H1 (cell line): ENCODE data around the gene CXXC5. TPM values are rescaled to one million over a fixed set of nuclear protein-coding genes. Genes with fewer than 3 reads are reported as not detected.

Experiments
- CTCF ChIA-PET: fragments of 300-600 bp; sonication (Branson Sonifier 250); formaldehyde crosslinking; loops from one replicate; lab custom pipeline; 2021; ENCODE audit not compliant: partially characterized antibody; lab: Charles Lee
- POLR2A ChIA-PET: fragments of 300-600 bp; sonication (Branson Sonifier 250); formaldehyde crosslinking; loops from one replicate; lab custom pipeline; 2021; ENCODE audit warnings: inconsistent platforms; ENCODE audit not compliant: partially characterized antibody; lab: Charles Lee
- DNase-seq, 2 experiments: peaks; one replicate each; pipeline versions ENCODE4 v3.0.0 to v3.0.0-alpha.2; 2010 to 2022; ENCODE audit warnings: low spot score in 2 of 2, low read depth in 1 of 2, mixed read lengths in 1 of 2
- FAIRE-seq: peaks from 2 replicates; lab custom pipeline; 2011; peaks lifted over from hg19 to GRCh38; lab: Jason Lieb, UNC
- H2AFZ ChIP-seq: 2 replicates; pipeline ENCODE4 v1.8.1; 2012; ENCODE audit warnings: low read length, inconsistent platforms
- H2AK5ac ChIP-seq: 2 replicates; pipeline ENCODE4 v1.6.1; 2013; ENCODE audit warnings: low read depth, low read length
- H2BK120ac ChIP-seq: replicated peaks from 2 replicates; pipeline ENCODE3; 2013; ENCODE audit warnings: low read depth, low read length, inconsistent platforms
- H2BK12ac ChIP-seq: 2 replicates; pipeline ENCODE4 v1.6.1; 2013; ENCODE audit warnings: low read depth, low read length
- H2BK15ac ChIP-seq: 2 replicates; pipeline ENCODE4 v1.6.1; 2013; ENCODE audit warnings: low read length
- H2BK20ac ChIP-seq: 2 replicates; pipeline ENCODE4 v1.6.1; 2013; ENCODE audit warnings: low read length
- H2BK5ac ChIP-seq: 2 replicates; pipeline ENCODE4 v1.6.1; 2013; ENCODE audit warnings: low read depth, low read length
- H3K14ac ChIP-seq: 2 replicates; pipeline ENCODE4 v1.6.1; 2013; ENCODE audit warnings: inconsistent platforms; ENCODE audit not compliant: insufficient read length
- H3K18ac ChIP-seq: 2 replicates; pipeline ENCODE4 v1.6.1; 2013; ENCODE audit warnings: low read length; ENCODE audit errors: extremely low read depth
- H3K23ac ChIP-seq: 2 replicates; pipeline ENCODE4 v1.6.1; 2013; ENCODE audit warnings: inconsistent platforms; ENCODE audit not compliant: insufficient read length
- H3K23me2 ChIP-seq: 2 replicates; pipeline ENCODE4 v1.6.1; 2013; ENCODE audit warnings: low read depth, low read length
- H3K27ac ChIP-seq: 2 replicates; pipeline ENCODE4 v1.6.1; 2011; ENCODE audit warnings: low read depth, low read length, inconsistent platforms
- H3K27me3 ChIP-seq, 4 experiments: replicated peaks in 1 of 4; 1 replicate in 1 of 4; 2 replicates in 3 of 4; pipeline versions ENCODE4 v1.6.1 to v1.8.1; 2011 to 2013; ENCODE audit warnings: low read length in 3 of 4, mild to moderate bottlenecking in 3 of 4, inconsistent platforms in 2 of 4, mixed read lengths in 2 of 4, moderate library complexity in 1 of 4; ENCODE audit not compliant: control insufficient read depth in 3 of 4, insufficient read depth in 3 of 4; ENCODE audit errors: extremely low read depth in 1 of 4
- H3K36me3 ChIP-seq, 4 experiments: 2 replicates each; pipeline versions ENCODE4 v1.6.1 to v1.8.1; 2011 to 2013; ENCODE audit warnings: mild to moderate bottlenecking in 4 of 4, low read length in 3 of 4, moderate library complexity in 2 of 4, control low read depth in 1 of 4, inconsistent platforms in 1 of 4; ENCODE audit not compliant: insufficient read depth in 4 of 4, control insufficient read depth in 2 of 4
- H3K4ac ChIP-seq: replicated peaks from 2 replicates; pipeline ENCODE3; 2013; ENCODE audit warnings: low read length, low read depth, mixed read lengths, inconsistent platforms; ENCODE audit not compliant: insufficient read length
- H3K4me1 ChIP-seq, 4 experiments: replicated peaks in 1 of 4; 1 replicate in 1 of 4; 2 replicates in 3 of 4; pipeline versions ENCODE4 v1.6.1 to v1.8.1; 2011 to 2013; ENCODE audit warnings: low read length in 3 of 4, inconsistent platforms in 2 of 4, mixed read lengths in 1 of 4; ENCODE audit not compliant: insufficient read depth in 4 of 4, control insufficient read depth in 3 of 4
- H3K4me2 ChIP-seq, 2 experiments: 2 replicates each; pipeline versions ENCODE4 v1.6.1 to v1.8.1; 2011 to 2013; ENCODE audit warnings: low read depth in 2 of 2, low read length in 2 of 2, control low read depth in 1 of 2, inconsistent platforms in 1 of 2, mild to moderate bottlenecking in 1 of 2; ENCODE audit not compliant: insufficient read depth in 1 of 2
- H3K4me3 ChIP-seq, 4 experiments: fragments of 200-600, 300-600 bp in 1 of 4; sonication (generic), shearing (Covaris generic), sonication (Bioruptor Twin) in 1 of 4; 2 replicates each; pipeline versions ENCODE4 v1.5.1 to v1.8.1; 2011 to 2016; ENCODE audit warnings: low read length in 4 of 4, low read depth in 3 of 4, control low read depth in 2 of 4, inconsistent platforms in 2 of 4, mild to moderate bottlenecking in 2 of 4, mixed read lengths in 1 of 4, moderate library complexity in 1 of 4; ENCODE audit not compliant: insufficient read depth in 2 of 4; ENCODE audit errors: extremely low read depth in 1 of 4
- H3K56ac ChIP-seq: replicated peaks from 2 replicates; pipeline ENCODE3; 2013; ENCODE audit warnings: low read depth, mild to moderate bottlenecking, mixed read lengths, low read length, inconsistent platforms; ENCODE audit not compliant: insufficient read length
- H3K79me1 ChIP-seq: 2 replicates; pipeline ENCODE4 v1.6.1; 2013; ENCODE audit warnings: low read depth, low read length, control low read depth
- H3K79me2 ChIP-seq, 2 experiments: 2 replicates each; pipeline versions ENCODE4 v1.6.1 to v1.8.1; 2012 to 2013; ENCODE audit warnings: low read length in 2 of 2, mild to moderate bottlenecking in 2 of 2, inconsistent platforms in 1 of 2; ENCODE audit not compliant: insufficient read depth in 2 of 2, control insufficient read depth in 1 of 2
- H3K9ac ChIP-seq, 4 experiments: replicated peaks in 1 of 4; 1 replicate in 1 of 4; 2 replicates in 3 of 4; pipeline versions ENCODE4 v1.6.1 to v1.8.1; 2011 to 2013; ENCODE audit warnings: low read depth in 3 of 4, low read length in 3 of 4, control low read depth in 2 of 4, mild to moderate bottlenecking in 2 of 4, moderate library complexity in 2 of 4, inconsistent platforms in 1 of 4; ENCODE audit errors: extremely low read depth in 1 of 4
- H3K9me3 ChIP-seq, 2 experiments: 2 replicates each; pipeline versions ENCODE4 v1.6.1 to v1.8.1; 2012 to 2013; ENCODE audit warnings: mild to moderate bottlenecking in 2 of 2, moderate library complexity in 2 of 2, control low read depth in 1 of 2, inconsistent platforms in 1 of 2, low read depth in 1 of 2, low read length in 1 of 2, mixed read lengths in 1 of 2; ENCODE audit not compliant: insufficient read depth in 2 of 2
- H4K20me1 ChIP-seq, 2 experiments: replicated peaks in 1 of 2; 2 replicates each; pipeline versions ENCODE3 to v1.8.1; 2011 to 2013; ENCODE audit warnings: inconsistent platforms in 2 of 2, low read length in 2 of 2, mild to moderate bottlenecking in 1 of 2; ENCODE audit not compliant: insufficient read depth in 2 of 2, control insufficient read depth in 1 of 2
- H4K5ac ChIP-seq: 2 replicates; pipeline ENCODE4 v1.6.1; 2013; ENCODE audit warnings: low read length, low read depth, mixed read lengths, inconsistent platforms; ENCODE audit not compliant: insufficient read length
- H4K8ac ChIP-seq: 2 replicates; pipeline ENCODE4 v1.8.0; 2013; ENCODE audit warnings: mild to moderate bottlenecking, moderate library complexity, low read length, inconsistent platforms; ENCODE audit not compliant: insufficient read depth; ENCODE audit errors: extremely low read depth
- H4K91ac ChIP-seq: replicated peaks from 2 replicates; pipeline ENCODE3; 2013; ENCODE audit warnings: low read length, mixed read lengths, inconsistent platforms; ENCODE audit not compliant: insufficient read length
- CEBPB ChIP-seq: IDR thresholded peaks from 2 replicates; pipeline ENCODE4 v1.6.1; 2012; ENCODE audit warnings: low read depth, low read length
- CTBP2 ChIP-seq: IDR thresholded peaks from 2 replicates; pipeline ENCODE4 v1.7.0; 2011; ENCODE audit warnings: borderline replicate concordance, mild to moderate bottlenecking, moderate library complexity, mixed read lengths, low read length; ENCODE audit not compliant: insufficient read depth, insufficient read length
- KDM4A ChIP-seq: IDR thresholded peaks from one replicate; pipeline ENCODE4 v1.7.1; 2012; ENCODE audit warnings: low read depth, mild to moderate bottlenecking, moderate library complexity, low read length, inconsistent platforms; ENCODE audit not compliant: severe bottlenecking
- NANOG ChIP-seq: IDR thresholded peaks from 2 replicates; pipeline ENCODE4 v1.6.1; 2011; ENCODE audit warnings: low read length, low read depth, mild to moderate bottlenecking, inconsistent platforms; ENCODE audit not compliant: insufficient read depth, poor library complexity, severe bottlenecking
- SIN3A ChIP-seq, 2 experiments: IDR thresholded peaks in 1 of 2; conservative IDR thresholded peaks in 1 of 2; 2 replicates each; pipeline ENCODE4 v1.6.1; 2011 to 2012; ENCODE audit warnings: low read length in 2 of 2, improper control_type of control experiment in 1 of 2, low read depth in 1 of 2, mild to moderate bottlenecking in 1 of 2
- SP2 ChIP-seq: IDR thresholded peaks from 2 replicates; pipeline ENCODE4 v1.6.1; 2012; ENCODE audit warnings: mild to moderate bottlenecking, low read length, inconsistent platforms
- WGBS, 2 experiments: shearing (Covaris generic) in 1 of 2; methylation state at CpG; one replicate each; pipeline versions ENCODE4 v1.1.6 to v1.1.7; 2013 to 2015; ENCODE audit warnings: low lambda C conversion rate in 2 of 2, mixed read lengths in 2 of 2, inconsistent platforms in 1 of 2, low coverage in 1 of 2, missing lambda C conversion rate in 1 of 2; ENCODE audit not compliant: insufficient replicate concordance in 2 of 2, insufficient coverage in 1 of 2, insufficient read length in 1 of 2; ENCODE audit errors: extremely low coverage in 1 of 2, missing lambda C conversion rate in 1 of 2; 5-methylcytosine and 5-hydroxymethylcytosine counted together
- polyA plus RNA-seq, 7 experiments: library from polyadenylated mRNA; depleted of rRNA in 3 of 7; stranded (reverse) in 5 of 7; unstranded in 2 of 7; fragments of >200 nt in 5 of 7; fragments of 200-250 nt in 2 of 7; gene quantifications; 1 replicate in 5 of 7; 2 replicates in 1 of 7; 4 replicates in 1 of 7; pipeline versions ENCODE4 v1.2.1 to v1.2.3, GENCODE V29; 2011 to 2013; ENCODE audit warnings: missing spikeins in 2 of 7, mixed read lengths in 2 of 7
- total RNA-seq: library from RNA; stranded (reverse); fragmentation: NEBNext Ultra II Directional; extraction: Animal tissue kit (Norgen Biotek cat#: 25700); gene quantifications from 2 replicates; pipeline ENCODE4 v1.2.1, GENCODE V29; 2021
- TF ChIP-seq, protein P1 (sequence below): IDR thresholded peaks from 2 replicates; pipeline ENCODE4 v1.6.1; 2012; ENCODE audit warnings: inconsistent platforms

The CXXC5 gene
- total and polyA plus RNA-seq, 2 of the 8 experiments (the other 6 are each of a cell fraction or from before 2014, with no cell fraction given), result 61.4 to 74.0 TPM

- ChIA-PET POLR2A (no interaction called here), CTCF (interaction anchor here (1.0 to 2.3 kb wide), 2 partner anchors 13 to 26 kb away, joined by 4 to 8 read pairs; no protein-coding TSS in a partner anchor)
- Histone ChIP-seq H3K4me3 (no peak overlapping the region), H3K23me2 (no peaks in the 10 kb centered on the region), H2BK120ac (no peak overlapping the region), H2AK5ac (no peak overlapping the region), H3K4me1 (no peaks in the 10 kb centered on the region), H3K4me2 (no peak overlapping the region), H2BK12ac (no peak overlapping the region), H3K18ac (no peak overlapping the region), H4K20me1 (peaks cover 0 to 4% of the 10 kb centered on the region in 2 experiments), H4K8ac (no peak overlapping the region), H3K14ac (no peak overlapping the region), H3K56ac (no peak overlapping the region), H3K79me2 (peaks cover 0 to 39% of the 10 kb centered on the region in 2 experiments; a peak in 3 of 4 replicates), H3K27ac (no peak overlapping the region), H2BK20ac (no peak overlapping the region), H3K9me3 (no peaks in the 10 kb centered on the region), H3K79me1 (no peaks in the 10 kb centered on the region; the same call in 1 of the 2 replicates), H2BK5ac (no peak overlapping the region), H3K4ac (no peak overlapping the region), H4K91ac (no peak overlapping the region), H3K23ac (no peak overlapping the region), H4K5ac (no peak overlapping the region), H2BK15ac (no peak overlapping the region), H2AFZ (no peak overlapping the region), H3K9ac (no peak overlapping the region), H3K27me3 (no peaks in the 10 kb centered on the region), H3K36me3 (peaks cover 0 to 41% (median 9%) of the 10 kb centered on the region in 4 experiments; a peak in 5 of 8 replicates)
- DNase-seq, result no peak
- no peak for FAIRE-seq
- TF ChIP-seq SIN3A (conservative IDR thresholded peaks at IDR 0.05 in 1 of 2, IDR thresholded peaks at IDR 0.05 in 1 of 2; ENCODE audit: low read depth in 1 of 2, low read length in 2 of 2) (no peak), CEBPB (no peak), SP2 (no peak), NANOG (no peak), KDM4A (no peak), CTBP2 (no peak)
- TF ChIP-seq, protein P1, sequence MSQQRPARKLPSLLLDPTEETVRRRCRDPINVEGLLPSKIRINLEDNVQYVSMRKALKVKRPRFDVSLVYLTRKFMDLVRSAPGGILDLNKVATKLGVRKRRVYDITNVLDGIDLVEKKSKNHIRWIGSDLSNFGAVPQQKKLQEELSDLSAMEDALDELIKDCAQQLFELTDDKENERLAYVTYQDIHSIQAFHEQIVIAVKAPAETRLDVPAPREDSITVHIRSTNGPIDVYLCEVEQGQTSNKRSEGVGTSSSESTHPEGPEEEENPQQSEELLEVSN, result no peak
- WGBS, 2 experiments, result 98% methylated on average over 7 of the region's 7 CpGs; no CpG with 5 or more reads in 1 of the 2 experiments
These were observed 47.7 kb upstream of the CXXC5 start for GRCh38 chr5:139600336-139600949.
